Hematopoietic multipotent progenitor cell treated with erythropoietin and hydrocortisone succinate and interleukin-3 and kit ligand, for 15 days (in vitro differentiated cells): ENCODE data around the gene MYL1.

Source experiments
- DNase-seq: peaks from one replicate; pipeline ENCODE4 v3.0.0-alpha.2; 2015; ENCODE audit warnings: low spot score

The MYL1 gene

DNA sequence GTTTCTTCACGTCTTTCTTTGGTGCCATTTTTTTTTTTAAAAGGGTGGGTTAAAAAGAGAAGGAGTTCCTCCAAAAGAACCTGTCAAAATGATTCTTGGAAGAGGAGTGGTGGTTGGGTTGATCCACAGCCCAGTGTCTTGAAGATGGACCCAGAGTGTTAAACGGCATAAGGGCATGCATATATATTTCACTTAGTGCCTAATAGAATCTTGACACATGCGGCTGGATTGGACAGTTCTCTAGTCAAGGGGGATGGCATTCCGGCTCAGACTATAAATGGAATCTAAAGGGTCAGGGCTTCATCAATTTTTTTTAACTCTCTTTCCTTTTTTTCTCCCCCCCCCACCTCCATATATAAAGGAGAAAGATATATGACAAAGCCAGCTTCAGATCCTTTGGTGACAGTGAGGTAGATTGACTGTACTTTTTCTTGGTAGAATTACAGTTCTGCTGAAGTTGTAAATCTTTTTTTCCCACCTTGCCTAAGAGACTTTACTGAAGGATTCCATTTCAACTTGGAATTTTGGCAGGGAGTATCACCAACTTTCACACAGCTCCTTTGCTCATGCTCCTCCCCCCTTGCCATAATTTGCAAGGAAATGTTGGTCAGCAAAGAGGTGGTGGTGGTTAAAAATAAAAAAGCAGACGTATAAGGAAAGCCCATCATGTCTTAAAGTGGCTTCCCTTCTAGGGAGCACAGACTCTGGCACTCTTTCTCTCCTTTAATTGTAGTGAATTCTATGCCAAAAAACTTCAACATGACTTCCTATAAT, at the start of gene MYL1:
Gene MYL1 (minus strand): TSS at position 160 of the 774 bp plus-strand sequence. CDS start 132 bp downstream, at position 28.
- DNase-seq, result no peak

DNA sequence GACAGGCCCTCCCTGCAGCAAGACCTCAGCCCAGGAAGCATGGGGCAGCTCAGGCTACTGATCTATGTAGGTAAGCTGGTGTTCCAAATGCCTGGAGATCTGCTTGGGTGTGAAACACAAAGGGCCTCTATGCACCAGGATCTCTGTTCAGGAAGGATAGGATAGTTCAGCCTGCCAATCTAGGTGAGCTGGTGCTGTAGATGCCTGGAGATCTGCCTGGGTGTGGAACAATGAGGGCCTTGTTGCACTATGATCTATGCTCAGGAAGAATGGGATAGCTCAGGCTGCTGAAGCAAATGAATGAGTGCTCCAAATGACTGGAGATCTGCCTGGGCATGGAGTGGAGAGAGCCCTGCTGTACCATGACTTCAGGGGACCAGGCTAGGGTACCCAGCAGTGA, 48.9 kb upstream of the MYL1 start:
- no peak for DNase-seq

DNA sequence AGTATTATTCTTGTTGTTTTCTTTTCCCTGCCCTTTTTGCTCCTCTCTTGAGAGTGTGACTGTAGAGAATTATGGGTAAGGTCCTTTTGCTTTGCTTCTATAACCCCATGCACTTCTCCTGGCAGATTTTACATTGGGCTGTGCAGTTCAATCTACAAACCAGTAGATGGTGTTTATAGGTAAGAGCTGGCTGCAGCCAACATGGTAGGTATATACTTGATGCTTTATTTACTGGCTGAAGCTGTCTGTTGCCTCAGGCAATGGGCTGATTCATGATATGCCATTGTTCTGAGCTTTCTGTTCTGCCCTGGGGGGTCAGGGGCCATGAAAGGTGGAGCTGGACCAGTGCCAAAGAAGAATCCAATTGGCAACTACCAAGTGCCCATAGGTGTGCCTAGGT, 48.3 kb upstream of the MYL1 start:
- DNase-seq, result no peak

DNA sequence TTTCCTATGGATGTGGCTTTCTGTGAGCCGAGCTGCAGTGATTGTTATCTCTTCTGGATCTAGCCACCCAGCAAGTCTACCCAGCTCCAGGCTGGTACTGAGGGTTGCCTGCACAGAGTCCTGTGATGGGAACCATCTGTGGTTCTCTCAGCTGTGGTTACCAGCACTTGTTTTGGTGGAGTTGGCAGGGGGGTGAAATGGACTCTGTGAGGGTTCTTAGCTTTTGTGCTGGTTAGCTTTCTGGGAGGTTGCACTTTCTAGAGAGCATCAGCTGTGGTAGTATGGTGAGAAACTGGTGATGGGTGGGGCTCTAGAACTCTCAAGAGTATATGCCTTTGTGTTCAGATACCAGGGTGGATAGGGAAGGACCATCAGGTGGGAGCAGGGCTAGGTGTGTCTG, 45.4 kb upstream of the MYL1 start:
- no peak for DNase-seq

DNA sequence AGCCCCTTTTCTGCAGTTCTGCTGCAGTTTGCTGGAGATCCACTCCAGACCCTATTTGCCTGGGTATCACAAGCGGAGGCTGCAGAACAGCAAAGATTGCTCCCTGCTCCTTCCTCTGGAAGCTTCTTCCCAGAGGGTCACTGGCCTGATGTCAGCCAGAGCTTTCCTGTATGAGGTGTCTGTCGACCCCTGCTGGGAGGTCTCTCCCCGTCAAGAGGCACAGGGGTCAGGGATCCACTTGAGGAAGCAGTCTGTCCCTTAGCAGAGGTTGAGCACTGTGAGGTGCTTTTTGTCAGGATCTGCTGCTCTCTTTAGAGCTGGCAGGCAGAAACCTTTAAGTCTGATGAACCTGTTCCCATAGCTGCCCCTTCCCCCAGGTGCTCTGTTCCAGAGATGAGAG, 42.0 kb upstream of the MYL1 start:
- no peak for DNase-seq

DNA sequence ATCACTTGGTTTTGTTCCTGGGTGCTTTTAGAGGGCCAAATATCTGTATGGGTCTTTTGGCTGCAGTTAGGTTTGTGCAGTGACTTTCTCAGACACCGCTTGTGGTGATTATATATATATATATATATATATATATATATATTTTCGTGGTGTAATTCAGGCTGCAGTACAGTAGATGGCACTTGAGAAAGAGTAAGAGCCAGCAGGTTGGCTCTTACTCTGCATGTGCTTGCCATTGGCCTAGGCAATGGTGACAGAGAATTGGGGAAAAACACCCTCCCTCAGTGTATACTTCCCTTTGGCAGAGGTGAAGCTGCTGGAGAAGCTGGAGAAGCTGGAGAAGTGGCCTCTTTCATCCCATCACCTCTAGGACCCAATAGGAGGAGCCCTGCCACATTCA, 22.2 kb upstream of the MYL1 start:
- no peak for DNase-seq

DNA sequence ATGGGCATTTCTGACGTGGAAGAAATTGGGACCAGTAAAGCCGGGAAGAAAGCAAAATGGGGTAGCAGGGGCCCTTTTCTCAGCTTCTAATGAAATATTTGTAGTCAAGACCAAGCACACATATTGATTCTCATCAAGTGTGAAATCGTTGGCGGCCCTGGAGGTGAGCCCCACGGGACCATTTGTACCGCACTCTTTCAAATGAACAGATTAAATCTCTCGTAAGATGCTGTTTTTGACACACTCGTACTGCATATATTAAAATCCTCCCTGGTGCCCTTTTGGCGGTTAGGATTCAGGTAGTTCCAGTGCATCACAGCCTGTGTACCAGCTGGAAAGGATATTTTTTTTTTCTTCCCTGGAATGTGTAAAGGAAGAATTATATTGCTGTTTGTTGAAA, 9.9 kb upstream of the MYL1 start:
- no peak for DNase-seq

DNA sequence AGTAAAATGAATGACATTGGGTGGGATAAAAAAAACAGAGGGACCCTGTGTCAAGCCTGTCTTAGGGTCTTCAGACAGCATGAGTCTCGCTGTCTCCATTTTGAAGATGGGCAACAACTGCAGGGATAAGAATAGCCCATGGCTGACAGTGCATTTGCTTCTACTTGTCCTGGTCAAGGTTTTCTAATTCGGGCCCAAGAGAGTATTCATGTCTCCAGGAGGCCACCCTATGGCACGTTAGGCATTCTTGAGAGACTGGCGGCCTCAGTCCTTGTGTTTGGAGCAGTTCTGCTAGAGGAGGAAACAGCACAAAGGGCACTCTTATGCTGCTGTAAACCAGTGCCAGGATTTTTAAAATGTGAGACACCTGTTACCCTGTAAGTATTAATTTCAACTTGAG, 9.5 kb upstream of the MYL1 start:
- DNase-seq, result no peak

DNA sequence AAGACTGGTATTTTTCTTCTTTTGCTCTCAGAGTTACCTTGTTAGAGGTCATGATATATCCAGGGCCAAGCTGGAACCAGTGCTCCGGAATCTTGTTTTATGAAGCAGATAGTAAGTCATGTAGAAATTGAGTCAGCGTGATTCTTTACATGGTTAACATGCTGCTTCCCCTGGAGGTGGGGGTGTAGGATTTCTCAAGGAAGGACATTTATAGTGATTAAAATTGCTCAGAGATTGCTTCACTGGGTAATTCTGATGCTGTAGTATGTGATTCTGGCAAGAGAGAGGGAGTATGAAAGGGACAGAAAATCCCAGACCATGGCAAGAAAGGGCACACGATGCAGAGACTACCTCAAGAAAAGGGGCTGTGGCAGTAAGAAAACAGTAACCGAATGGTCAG, 8.0 kb upstream of the MYL1 start:
- DNase-seq, result no peak

DNA sequence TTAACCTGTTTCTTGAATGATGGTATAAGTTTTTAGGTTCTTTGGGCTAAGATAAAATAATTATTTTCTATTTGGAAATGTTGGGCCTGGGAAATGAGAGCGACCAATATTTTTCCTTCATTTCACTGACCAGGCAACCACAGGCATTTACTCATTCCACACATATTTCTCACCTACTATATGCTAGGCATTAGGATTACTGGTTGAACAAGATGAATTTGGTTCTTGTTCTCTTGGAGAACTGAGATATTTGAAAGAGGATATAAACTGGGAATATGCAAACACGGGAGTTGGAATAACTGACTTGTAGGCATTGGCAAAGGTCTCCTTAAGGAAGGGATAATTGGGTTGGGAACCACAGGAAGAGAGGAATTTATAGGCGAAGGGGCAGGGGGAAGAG, 3.9 kb upstream of the MYL1 start:
- DNase-seq, result no peak

DNA sequence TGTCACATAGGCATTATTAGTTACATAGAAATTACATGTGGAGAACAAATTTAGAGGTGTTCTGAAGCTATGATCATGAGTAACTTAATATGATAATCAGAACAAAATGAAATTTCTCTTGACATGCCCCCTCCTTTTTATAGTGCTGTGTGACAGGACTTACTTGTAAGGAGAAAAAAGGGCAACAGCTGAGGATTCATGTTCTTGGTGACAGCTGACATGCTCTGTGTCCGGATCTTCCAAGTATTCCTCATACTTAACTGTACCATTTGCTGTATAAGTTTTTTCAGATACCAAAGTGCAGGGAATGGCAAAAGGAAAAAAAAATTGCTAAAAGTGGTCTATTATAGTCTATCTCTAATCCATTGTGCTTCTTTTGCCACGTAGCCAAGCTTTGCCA, 3.5 kb upstream of the MYL1 start:
- no peak for DNase-seq

DNA sequence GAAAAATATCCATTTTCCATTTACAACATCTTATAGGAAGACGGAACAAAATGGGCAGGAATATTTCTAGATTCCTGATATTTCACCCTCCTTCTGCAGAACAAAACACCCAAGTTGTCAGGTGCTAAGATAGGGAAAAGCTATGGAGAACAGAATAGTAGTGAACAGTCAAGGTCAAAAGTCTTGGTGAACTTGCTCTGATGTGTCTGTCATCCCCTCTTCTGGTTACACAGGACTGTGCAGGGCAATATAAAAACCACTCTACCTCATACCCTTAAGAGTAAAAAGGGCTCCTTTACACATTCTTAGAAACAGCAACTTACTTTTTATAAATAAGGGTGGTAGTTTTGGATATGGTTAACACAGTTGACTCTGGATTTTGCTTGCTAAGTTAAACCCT, 4.4 kb downstream of the MYL1 start:
- DNase-seq, result no peak

DNA sequence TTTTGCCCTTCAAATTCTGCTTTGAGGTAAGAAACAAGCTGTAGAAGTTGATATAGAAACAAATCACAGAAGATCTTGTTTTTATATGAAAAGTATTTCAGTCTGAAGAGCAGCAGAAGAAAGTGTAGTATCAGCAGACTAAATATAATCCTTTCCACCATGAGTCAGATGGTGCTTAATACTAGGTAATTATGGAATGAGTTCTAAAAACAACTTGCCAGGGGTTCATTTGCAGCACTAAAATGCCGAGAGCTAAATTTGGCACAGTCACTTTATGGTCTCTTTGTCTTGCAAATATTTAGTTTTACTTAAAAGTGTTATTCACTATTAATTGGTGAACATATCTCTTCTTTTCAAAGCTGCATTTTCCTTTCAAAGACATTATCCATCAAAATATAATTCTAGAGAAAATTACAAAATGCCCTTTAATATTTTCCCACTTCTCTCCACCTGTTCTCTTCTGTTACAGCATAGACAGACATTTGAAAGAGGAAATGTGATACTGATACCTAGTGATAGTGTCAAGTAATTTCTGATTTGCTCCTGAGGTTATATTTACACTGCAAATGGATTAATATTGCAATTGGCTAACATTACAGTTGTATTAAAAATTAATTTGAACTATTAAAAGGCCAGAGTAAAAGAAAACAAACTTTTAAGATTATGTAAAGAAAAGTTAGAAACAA, 5.3 kb downstream of the MYL1 start:
- DNase-seq, result no peak

DNA sequence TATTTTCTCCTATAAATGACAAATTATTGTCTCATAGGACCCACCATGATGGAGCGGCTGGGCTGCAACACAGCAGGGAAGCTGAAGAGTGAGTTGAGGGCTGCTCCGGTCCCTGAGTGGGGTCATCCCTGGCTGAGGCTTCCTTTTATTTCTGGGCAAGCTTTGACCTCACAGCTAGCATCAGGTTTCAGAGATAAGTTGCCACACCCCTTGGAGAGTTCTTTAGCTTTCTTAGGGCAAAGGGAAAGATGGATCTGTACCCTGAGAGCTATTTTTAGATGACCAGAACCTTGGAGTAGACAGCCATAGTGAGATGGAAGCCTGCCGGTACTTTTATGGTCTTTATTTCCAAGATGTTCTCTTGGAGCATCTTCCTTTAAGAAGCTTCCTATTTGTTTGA, 11.5 kb downstream of the MYL1 start:
- DNase-seq, result no peak

DNA sequence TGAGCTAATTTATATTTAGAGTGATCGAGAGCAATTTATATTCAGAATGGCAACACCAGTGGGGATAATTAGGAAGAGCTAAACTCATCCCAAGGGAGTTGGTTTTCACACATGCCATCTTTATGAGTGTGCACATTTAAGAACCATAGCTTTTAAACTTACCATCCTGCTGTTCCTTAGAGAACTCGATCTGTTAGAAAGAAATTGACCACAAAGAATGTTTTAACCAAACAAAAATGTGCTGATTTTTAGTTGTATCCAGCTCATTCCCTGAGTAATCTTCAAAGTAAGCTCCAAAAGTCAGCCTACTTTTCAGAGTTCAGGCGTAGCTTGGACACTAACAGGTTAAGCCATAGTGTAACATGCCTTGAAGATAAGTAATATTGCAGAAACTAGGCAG, 12.6 kb downstream of the MYL1 start:
- DNase-seq, result no peak

DNA sequence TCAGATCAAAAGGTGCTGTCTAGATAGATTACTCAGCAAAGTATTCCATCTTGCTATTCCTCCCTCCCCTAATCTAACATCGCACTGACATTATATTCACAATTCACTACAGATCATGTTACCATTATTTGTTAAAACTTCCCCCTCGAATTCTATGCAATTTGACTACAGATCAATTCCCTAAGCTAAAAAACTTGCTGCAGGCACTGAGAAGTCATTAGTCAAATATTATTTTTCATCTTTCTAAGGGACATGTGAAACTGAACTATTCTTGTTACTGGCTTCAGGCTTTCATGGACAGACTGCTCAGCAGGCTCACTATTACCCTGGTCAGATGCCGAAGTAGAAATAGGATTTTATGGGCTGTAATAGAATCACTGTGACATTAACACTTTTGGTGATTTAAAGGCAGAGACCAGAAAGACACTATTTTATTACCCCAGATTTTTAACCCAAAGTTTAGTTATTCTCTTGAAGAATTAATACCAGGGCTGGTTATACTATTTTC, 15.1 kb downstream of the MYL1 start:
- DNase-seq, result no peak

DNA sequence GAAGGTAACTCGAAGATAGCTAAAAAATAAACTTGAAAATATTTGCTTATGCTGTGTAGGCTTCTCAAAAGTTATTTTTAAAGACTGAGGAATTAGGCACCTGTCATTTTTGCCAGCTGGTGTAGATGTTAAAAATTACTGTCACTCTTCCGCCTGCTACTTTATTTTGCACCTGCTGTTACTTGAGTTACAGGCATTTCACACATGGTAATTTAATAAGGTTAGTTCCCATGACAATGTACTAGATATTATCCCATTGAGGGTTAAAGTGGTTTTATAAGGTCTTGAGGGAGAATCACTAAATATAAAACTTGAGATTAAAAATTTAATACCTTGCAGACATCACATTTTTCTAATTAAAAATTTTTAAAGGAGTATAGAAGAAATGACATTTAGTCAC, 26.6 kb downstream of the MYL1 start:
- DNase-seq, result no peak

DNA sequence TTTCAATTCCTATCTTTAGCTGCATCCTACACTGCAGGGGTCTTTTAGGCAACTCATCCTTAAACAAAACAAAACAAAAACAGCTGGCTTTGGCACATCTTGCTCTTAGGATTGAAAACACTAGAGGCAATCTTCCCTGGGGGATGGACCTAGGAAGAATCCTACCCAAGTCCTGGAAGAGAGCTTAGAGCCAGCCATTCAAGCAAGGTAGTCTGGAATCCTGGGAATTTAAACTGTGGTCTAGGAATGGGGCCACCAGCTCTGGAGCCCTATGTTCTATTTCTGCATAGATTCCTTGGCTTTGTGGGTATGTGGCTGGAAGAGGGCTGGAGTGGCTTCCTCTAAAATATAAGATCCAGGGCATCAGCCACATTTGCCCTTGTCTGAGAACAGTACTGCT, 27.7 kb downstream of the MYL1 start:
- no peak for DNase-seq

DNA sequence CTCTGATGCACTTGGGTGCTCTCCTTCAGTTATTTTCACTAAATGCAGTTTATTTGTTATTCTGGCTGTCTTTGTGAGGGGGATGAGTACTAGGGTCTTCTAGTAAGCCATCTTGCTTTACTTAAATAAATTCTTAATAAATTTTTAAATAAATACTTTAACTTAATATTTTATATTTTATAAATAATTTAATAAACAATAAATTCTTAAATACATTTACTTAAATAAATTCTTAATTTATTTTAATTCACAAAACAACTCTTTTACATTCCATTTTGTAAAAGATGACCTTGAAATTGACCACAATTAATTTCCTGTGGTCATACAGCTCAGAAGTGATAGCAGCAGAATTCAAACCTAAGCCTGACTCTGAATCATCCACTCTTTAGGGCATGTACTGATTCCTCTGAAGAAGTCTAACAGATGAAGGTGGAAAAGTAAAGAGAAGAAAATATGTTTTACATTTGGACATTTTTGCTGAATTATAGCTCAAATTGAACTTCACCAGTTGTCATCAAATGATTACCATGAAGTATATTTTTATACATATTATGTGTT, 28.8 kb downstream of the MYL1 start:
- no peak for DNase-seq

DNA sequence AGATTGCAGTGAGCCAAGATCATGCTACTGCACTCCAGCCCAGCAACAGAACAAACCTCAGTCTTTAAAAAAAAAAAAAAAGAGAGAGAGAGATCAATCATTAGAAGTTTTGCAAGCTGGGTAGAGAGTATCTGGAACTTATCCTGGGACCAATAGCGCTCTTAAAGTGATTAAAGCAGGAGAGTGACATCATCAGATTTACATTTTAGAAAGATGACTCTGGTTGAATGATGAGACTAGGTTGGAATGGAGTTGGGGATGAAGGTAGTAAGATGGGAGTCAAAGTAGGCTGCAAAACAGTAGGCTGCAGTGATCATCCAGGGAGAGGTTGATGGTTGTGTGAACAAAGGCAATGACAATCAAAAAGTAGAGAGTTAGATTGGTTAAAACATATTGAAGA, 37.8 kb downstream of the MYL1 start:
- DNase-seq, result no peak

DNA sequence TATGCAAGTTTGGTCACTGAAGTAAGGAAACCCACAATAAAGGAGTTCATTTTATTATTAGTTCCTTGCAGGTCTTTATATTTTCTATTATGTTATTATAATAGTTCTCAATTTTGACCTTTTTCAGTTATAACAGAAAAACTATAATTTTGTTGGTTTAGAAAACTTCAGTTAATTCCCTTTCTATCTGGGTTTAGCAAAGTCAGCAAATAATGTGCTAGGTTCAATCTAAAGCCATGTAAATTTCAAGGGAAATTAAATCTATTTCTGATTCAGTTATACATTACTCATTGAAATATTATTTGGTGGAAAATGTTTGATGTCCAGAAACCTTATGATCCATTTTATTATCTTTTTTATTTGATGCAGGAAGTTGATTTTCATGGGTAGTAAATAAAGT, 43.7 kb downstream of the MYL1 start:
- DNase-seq, result no peak

DNA sequence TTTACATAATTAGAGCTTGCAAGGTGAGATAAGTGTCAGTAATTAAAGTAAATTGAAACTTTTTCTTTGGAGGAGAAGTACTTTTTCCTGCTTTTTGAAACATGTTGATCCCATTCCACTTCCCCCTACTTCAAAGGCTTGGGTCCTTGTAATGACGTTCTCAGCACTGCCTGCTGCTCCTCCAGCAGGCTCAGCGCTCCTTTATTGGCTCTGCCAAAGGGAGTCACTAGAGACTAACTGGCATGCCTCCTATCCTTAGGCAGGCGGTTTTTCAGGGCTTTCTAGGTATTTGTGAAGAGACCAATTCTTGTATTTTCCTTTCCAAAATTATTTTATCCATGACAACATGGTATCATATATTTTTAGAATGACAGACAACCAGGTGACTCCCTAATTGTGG, 45.8 kb downstream of the MYL1 start:
- no peak for DNase-seq

DNA sequence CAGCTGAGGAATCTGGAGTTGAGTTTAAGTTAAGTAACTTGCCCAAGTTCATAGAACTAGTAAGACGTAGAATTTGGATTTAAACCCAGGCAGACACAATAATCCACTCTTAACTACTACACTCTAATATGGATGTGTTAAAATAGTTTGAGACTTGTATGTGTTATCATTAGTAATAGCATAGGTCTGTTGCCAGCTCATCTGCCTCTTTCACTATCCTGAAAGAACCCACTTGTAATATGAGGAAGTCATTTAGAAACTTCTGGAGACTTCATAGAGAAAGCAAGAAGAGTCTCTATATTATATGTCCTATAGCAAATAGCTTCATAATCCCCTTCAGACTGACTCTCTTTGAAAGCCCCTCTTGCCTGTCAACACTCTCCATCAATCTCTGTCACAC, 46.7 kb downstream of the MYL1 start:
- DNase-seq, result no peak

DNA sequence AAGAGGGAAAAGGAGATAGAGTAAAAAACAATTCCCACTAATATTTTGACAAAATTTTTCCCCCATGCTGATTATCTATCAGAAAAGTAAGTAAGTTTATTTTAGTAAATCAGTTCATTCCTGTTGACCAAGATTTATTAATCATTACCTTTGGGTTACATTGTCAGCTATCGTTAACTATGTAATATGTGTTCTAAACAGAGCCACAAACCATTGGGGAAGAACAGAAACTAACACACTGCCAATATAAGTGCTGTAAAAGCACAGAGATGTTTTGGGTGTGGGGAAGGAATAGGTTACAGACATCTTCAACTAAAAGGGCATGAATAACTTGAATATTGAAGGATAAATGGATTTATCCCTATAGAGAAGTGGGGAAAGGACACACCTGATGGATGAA, 47.3 kb downstream of the MYL1 start:
- DNase-seq, result no peak
